ENCODE measurements around the gene MAP2K7.
"Not testable (repeated sequence)": the region's sequence is repeated elsewhere in the genome, so short reads cannot be mapped to it uniquely, and the experiment has no call there.

MAP2K7 gene

GRCh38 chr19:7858109-7858770 is 45.4 kb upstream of the MAP2K7 start:
- Mint-ChIP-seq H3K27me3 (ENCODE audit: low read depth, poor library complexity) (peaks cover 86% of the 10 kb centered on the region), H3K9me3 (no peaks in the 10 kb centered on the region), H3K4me1 (peaks cover 42% of the 10 kb centered on the region), H3K27ac (no peak overlapping the region), H3K4me3 (peak overlapping the region; percentile 67), H3K36me3 (ENCODE audit: low read depth) (no peaks in the 10 kb centered on the region)
- peak; percentile 72 for DNase-seq
- TF ChIP-seq CTCF (IDR thresholded peaks at IDR 0.05), result no peak

GRCh38 chr19:7859087-7859486 is 44.6 kb upstream of the MAP2K7 start:
- H3K36me3 Mint-ChIP-seq (ENCODE audit: low read depth); H3K4me3 Mint-ChIP-seq; H3K9me3 Mint-ChIP-seq; H3K27ac Mint-ChIP-seq; DNase-seq: not testable (repeated sequence)
- Mint-ChIP-seq H3K4me1 (peaks cover 36% of the 10 kb centered on the region), H3K27me3 (ENCODE audit: low read depth, poor library complexity) (peaks cover 86% of the 10 kb centered on the region)

- peaks cover 35% of the 10 kb centered on the region for H3K4me1 Mint-ChIP-seq
- DNase-seq, result no peak
- H3K9me3 Mint-ChIP-seq, result no peaks in the 10 kb centered on the region
- no peaks in the 10 kb centered on the region for H3K36me3 Mint-ChIP-seq (ENCODE audit: low read depth)
- no peak for TF ChIP-seq CTCF (IDR thresholded peaks at IDR 0.05)
- H3K27me3 Mint-ChIP-seq (ENCODE audit: low read depth, poor library complexity), result peaks cover 90% of the 10 kb centered on the region
- no peak overlapping the region for H3K4me3 Mint-ChIP-seq
- H3K27ac Mint-ChIP-seq, result no peak overlapping the region
Measured at GRCh38 chr19:7859831-7860713, 43.6 kb upstream of the MAP2K7 start.

GRCh38 chr19:7860714-7861618 is 42.7 kb upstream of the MAP2K7 start:
- H3K4me3 Mint-ChIP-seq, result peak overlapping the region; percentile 40
- no peak overlapping the region for H3K27ac Mint-ChIP-seq
- no peak for TF ChIP-seq CTCF (IDR thresholded peaks at IDR 0.05)
- H3K9me3 Mint-ChIP-seq, result no peaks in the 10 kb centered on the region
- peaks cover 30% of the 10 kb centered on the region for H3K4me1 Mint-ChIP-seq
- H3K27me3 Mint-ChIP-seq (ENCODE audit: low read depth, poor library complexity), result peaks cover 90% of the 10 kb centered on the region
- no peak for DNase-seq
- no peaks in the 10 kb centered on the region for H3K36me3 Mint-ChIP-seq (ENCODE audit: low read depth)

GRCh38 chr19:7861619-7862412 is 41.9 kb upstream of the MAP2K7 start:
- peak; percentile 23 for TF ChIP-seq CTCF (IDR thresholded peaks at IDR 0.05)
- Mint-ChIP-seq H3K9me3 (no peaks in the 10 kb centered on the region), H3K4me3 (peak overlapping the region; percentile 78), H3K27ac (no peak overlapping the region), H3K36me3 (ENCODE audit: low read depth) (no peaks in the 10 kb centered on the region), H3K4me1 (peaks cover 22% of the 10 kb centered on the region), H3K27me3 (ENCODE audit: low read depth, poor library complexity) (peaks cover 89% of the 10 kb centered on the region)
- no peak for DNase-seq

Measured in nephron progenitor cell (in vitro differentiated cells).